GM13976 (cell line): ENCODE measurements around the gene RNF111.
"Not testable (repeated sequence)": the region's sequence is repeated elsewhere in the genome, so short reads cannot be mapped to it uniquely, and the experiment has no call there.

Source experiments
- DNase-seq: peaks from one replicate; pipeline ENCODE4 v3.0.0; 2012; ENCODE audit warnings: low spot score
- CTCF ChIP-seq: IDR thresholded peaks from 2 replicates; pipeline ENCODE4 v1.5.1; 2012; ENCODE audit warnings: borderline replicate concordance, mild to moderate bottlenecking; ENCODE audit not compliant: insufficient read depth; ENCODE audit errors: extremely low read depth, missing control alignments, control extremely low read depth
- in situ Hi-C: fragments of 300-500 bp; cut with MboI; formaldehyde crosslinking; loops from one replicate; pipeline ENCODE4 v1.12.0; 2022; ENCODE audit warnings: low sequenced_read_pairs, mixed read lengths, inconsistent platforms; ENCODE audit not compliant: unreplicated experiment

The RNF111 gene

GRCh38 chr15:58994906-58995453 is 7.5 kb downstream of the RNF111 start:
- in situ Hi-C loops, result no loop called here
- no peak for DNase-seq
- no peak for TF ChIP-seq CTCF

GRCh38 chr15:58999694-59000093 is 12.2 kb downstream of the RNF111 start:
- no peak for DNase-seq
- in situ Hi-C loops, result no loop called here
- TF ChIP-seq CTCF, result no peak

DNA sequence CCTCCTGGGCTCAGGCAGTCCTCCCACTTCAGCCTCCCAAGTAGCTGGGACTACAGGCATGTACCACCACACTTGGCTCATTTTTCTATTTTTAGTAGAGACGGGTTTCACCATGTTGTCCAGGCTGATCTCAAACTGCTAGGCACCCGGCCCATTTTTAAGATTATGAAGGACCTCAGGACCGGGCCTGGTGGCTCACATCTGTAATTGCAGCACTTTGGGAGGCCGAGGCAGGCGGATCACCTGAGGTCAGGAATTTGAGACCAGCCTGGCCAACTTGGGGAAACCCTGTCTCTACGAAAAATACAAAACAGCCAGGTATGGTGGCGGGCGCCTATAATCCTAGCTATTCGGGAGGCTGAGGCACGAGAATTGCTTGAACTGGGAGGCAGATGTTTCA is 12.8 kb downstream of the RNF111 start:
- in situ Hi-C loops, DNase-seq: not testable (repeated sequence)

DNA sequence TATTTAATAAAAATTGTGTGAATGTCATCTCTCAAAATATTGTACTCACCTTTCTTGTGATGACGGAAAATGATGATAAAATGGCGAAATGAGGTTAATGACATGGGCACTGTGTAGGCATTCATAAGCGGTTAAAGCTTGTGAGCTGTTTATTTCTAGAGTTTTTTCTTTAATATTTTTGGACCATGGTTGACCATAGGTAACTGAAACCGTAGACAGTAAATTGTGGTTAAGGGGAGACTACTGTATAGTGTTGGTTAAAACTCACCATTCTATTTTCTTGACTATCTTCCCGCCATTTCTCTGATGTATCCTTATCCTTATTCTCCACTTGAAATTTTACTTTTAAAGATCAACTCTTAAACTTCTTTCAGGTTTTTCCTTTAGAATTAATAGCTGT is 14.5 kb downstream of the RNF111 start:
- DNase-seq, result no peak
- TF ChIP-seq CTCF, result no peak
- in situ Hi-C loops, result no loop called here

DNA sequence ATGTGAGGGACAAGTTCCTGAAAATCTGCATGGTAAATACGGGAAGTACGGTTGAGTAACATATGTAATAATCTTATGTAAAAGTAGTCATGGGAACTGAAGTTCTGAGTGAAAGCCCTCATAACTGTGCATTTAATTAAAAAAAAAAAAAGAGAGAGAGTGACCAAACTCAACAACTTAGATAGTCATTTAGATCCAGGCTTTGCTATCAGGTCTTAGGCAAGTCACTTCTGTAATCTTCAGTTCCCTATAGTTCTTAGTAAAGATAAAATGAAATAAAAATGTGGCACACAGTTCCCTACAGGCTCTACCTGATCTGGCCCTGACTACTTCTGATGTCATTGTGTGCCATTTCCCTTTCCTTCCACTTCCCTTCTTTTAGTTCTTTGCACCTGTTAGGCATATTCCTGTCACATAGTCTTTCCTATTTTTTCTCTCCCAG is 15.0 kb downstream of the RNF111 start:
- DNase-seq, result peak; percentile 37
- in situ Hi-C loops, result no loop called here
- TF ChIP-seq CTCF, result no peak

DNA sequence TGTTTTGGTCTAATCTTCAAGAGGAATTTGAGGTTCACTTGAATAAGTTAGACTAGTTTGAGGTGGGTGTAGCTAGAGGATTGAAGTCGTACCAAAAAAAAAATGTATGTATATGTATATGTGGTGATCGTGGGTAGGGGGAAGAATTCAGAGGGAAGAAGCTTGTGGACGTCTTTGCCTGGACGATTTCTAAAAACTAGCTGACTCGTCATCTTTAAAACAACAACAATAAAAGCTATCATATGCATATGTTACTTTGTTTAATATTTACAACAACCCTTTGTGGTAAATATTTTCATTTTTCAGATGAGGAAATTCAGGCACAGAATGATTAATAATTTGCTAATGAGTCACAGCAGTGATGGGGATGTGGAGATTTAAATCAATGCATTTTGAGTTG is 18.1 kb downstream of the RNF111 start:
- no peak for DNase-seq
- in situ Hi-C loops, result no loop called here
- TF ChIP-seq CTCF, result no peak

DNA sequence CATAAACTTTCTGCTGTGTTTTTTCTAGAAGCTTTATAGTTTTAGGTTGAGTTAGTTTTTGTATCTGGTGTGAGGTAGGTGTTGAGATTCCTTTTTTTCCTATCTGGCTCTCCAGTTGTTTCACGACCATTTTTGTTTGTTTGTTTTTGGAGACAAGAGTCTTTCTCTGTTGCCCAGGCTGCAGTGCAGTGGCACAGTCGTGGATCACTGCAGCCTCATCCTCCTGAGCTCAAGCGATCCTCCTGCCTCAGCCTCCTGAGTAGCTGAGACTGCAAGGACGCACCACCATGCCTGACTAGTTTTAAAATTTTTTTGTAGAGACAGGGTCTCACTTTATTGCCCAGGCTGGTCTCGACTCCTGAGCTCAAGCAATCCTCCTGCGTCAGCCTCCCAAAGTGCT is 20.6 kb downstream of the RNF111 start:
- in situ Hi-C loops, result no loop called here
- no peak for TF ChIP-seq CTCF
- no peak for DNase-seq
